ENCODE measurements around the gene RABGAP1L. TPM values are rescaled to one million over a fixed set of nuclear protein-coding genes. Genes with fewer than 3 reads are reported as not detected.
A peak's percentile ranks its signal among the peaks of the same experiment; 100 is the strongest.

RABGAP1L gene
- total RNA-seq, 6 experiments from 2014 or later: 11.7 to 23.1 (median 18.5) TPM

DNA sequence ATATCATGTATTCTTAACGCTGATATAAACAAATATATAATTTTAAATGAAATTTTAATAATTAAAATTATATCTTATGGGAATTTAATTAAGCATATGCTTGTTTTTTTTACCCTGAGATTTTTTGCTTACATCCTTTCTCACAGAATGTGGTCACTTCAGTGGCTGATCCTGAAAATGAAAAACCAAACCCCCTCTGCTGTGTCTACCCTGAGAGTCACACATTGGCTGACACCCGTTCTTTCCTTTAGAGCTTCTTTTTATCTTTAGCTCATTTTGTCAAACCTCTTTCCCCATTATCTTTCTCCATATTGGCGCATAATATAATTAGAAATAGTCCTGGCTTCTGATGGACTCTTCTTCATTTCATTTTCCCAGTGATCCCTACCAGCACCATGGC lies 829.7 kb downstream of the RABGAP1L start:
- intact Hi-C loops (cut with DNase I): no loop called here
- 97% methylated on average over 3 of the region's 3 CpGs for WGBS (ENCODE audit: insufficient coverage, low coverage, low lambda C conversion rate, missing lambda C conversion rate)
- no peak overlapping the region for H3K27ac ChIP-seq

DNA sequence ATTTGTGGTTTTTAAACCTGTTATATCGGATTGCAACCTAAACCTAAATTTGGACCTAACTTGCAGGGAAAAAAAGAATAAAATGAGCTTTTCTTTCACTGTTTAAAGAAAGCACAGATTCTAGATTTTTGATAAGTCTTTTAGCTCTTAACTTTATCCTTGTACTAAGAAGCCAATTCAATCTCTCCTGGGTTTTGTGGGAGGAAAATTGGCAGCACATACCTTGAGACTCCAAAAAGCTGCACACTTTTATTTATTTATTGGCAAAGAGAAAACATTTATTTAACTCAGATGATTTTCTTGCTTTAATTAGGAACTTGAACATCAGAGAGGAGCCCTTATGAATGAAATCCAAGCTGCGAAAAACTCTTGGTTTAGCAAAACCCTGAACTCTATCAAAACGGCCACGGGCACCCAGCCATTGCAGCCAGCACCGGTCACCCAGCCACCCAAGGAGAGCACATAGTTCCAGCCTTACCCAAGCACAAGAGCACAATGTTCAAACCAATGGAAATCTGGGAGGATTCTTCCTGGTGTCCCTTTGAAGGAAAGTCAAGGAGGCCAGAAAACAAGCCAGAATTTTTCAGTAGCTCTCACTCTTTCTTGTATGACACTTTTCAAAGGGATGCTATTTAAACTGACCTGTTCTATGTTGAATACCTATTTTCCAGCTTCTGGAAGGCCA lies 830.4 kb downstream of the RABGAP1L start:
- intact Hi-C loops (cut with DNase I): no loop called here
- TF ChIP-seq POLR2A (IDR thresholded peaks at IDR 0.05): no peak
- TF ChIP-seq, protein P1, sequence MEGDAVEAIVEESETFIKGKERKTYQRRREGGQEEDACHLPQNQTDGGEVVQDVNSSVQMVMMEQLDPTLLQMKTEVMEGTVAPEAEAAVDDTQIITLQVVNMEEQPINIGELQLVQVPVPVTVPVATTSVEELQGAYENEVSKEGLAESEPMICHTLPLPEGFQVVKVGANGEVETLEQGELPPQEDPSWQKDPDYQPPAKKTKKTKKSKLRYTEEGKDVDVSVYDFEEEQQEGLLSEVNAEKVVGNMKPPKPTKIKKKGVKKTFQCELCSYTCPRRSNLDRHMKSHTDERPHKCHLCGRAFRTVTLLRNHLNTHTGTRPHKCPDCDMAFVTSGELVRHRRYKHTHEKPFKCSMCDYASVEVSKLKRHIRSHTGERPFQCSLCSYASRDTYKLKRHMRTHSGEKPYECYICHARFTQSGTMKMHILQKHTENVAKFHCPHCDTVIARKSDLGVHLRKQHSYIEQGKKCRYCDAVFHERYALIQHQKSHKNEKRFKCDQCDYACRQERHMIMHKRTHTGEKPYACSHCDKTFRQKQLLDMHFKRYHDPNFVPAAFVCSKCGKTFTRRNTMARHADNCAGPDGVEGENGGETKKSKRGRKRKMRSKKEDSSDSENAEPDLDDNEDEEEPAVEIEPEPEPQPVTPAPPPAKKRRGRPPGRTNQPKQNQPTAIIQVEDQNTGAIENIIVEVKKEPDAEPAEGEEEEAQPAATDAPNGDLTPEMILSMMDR (IDR thresholded peaks at IDR 0.05): no peak
- Histone ChIP-seq H3K9me3 (no peaks in the 10 kb centered on the region), H3K4me1 (peaks cover 0 to 9% (median 0%) of the 10 kb centered on the region in 4 donors), H3K36me3 (no peaks in the 10 kb centered on the region), H3K27me3 (no peaks in the 10 kb centered on the region), H3K27ac (peak overlapping the region; percentile 71 to 89 (median 82)), H3K4me3 (peak overlapping the region; percentile 34 to 61 (median 58))
- DNase-seq (peak in 2 of 3 donors; percentile 38 to 61), ATAC-seq (peak; percentile 66 to 73 (median 72))
- 30% methylated on average over 5 of the region's 5 CpGs for WGBS (ENCODE audit: insufficient coverage, low coverage, low lambda C conversion rate, missing lambda C conversion rate)

More for the DNA sequence above, 829.7 kb downstream of the RABGAP1L start:
- DNase-seq: no peak
- Histone ChIP-seq H3K27me3 (no peaks in the 10 kb centered on the region), H3K4me1 (peaks cover 0 to 9% (median 0%) of the 10 kb centered on the region in 4 donors), H3K36me3 (no peaks in the 10 kb centered on the region), H3K4me3 (no peak overlapping the region), H3K9me3 (no peaks in the 10 kb centered on the region)
- no peak for TF ChIP-seq POLR2A (IDR thresholded peaks at IDR 0.05)
- TF ChIP-seq, protein P1 (IDR thresholded peaks at IDR 0.05): no peak
- no peak for ATAC-seq

DNA sequence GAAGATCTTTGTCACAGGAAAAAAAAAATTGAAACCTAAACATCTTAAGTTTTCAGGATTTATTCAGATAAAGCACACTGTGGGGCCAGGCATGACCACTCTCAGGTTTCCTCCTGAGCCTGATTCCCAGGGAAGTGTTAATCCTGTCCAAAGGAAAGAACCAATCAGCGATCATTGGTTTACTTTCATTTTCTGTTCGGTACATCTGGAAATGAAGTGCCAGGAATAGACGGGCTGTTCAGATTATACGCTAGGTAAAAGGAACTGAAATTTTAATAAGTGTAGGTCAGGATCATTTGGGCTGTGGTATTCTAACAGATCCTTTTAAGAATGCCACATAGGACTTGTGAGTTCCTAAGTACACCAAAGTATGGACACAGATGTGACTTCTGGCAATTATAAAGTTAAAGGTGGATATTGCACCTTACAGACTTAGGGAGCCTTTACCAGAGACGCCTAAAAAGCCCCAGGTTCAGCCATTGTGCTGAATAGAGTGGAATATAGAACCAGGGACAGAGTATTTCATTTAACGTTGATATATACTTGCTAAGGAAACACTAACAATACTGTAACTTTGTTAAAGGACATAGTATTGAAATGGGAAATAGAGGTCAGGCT lies 831.2 kb downstream of the RABGAP1L start:
- intact Hi-C loops (cut with DNase I): no loop called here
- peaks cover 0 to 9% (median 0%) of the 10 kb centered on the region in 4 donors for H3K4me1 ChIP-seq
- H3K4me3 ChIP-seq: peak overlapping the region; percentile 34 to 61 (median 58)
- no peaks in the 10 kb centered on the region for H3K27me3 ChIP-seq
- 5% methylated on average over 6 of the region's 6 CpGs for WGBS (ENCODE audit: insufficient coverage, low coverage, low lambda C conversion rate, missing lambda C conversion rate)
- peak; percentile 96 to 97 (median 97) for ATAC-seq
- peak overlapping the region; percentile 71 to 89 (median 82) for H3K27ac ChIP-seq
- no peak for DNase-seq
- no peaks in the 10 kb centered on the region for H3K9me3 ChIP-seq
- H3K36me3 ChIP-seq: no peaks in the 10 kb centered on the region
- TF ChIP-seq, protein P1 (IDR thresholded peaks at IDR 0.05): no peak
- TF ChIP-seq POLR2A (IDR thresholded peaks at IDR 0.05): peak; percentile 35

DNA sequence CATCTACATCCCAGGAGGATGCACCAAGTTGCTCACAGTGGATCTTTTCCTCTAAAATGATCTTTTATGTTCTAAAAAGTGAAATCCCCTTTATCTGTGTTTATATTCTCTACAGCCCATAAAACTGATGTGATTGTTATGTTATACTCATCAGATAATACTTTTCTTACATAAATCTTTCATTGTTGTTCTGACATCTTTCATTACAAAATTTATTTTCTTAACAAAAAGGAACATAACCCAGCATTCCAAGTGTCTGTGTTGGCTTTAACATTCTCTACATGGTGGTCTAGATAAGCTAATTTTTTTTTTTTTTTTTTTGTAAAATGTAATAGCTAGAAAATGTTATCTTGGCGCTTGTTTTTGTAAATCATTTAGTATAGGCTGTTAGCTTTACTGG lies 832.2 kb downstream of the RABGAP1L start:
- Histone ChIP-seq H3K9me3 (no peaks in the 10 kb centered on the region), H3K4me3 (no peak overlapping the region), H3K27ac (no peak overlapping the region), H3K27me3 (no peaks in the 10 kb centered on the region), H3K4me1 (peaks cover 0 to 9% (median 0%) of the 10 kb centered on the region in 4 donors), H3K36me3 (no peaks in the 10 kb centered on the region)
- intact Hi-C loops (cut with DNase I): no loop called here
- DNase-seq (no peak), ATAC-seq (no peak)
- no peak for TF ChIP-seq POLR2A (IDR thresholded peaks at IDR 0.05)
- TF ChIP-seq, protein P1 (IDR thresholded peaks at IDR 0.05): no peak
- WGBS (ENCODE audit: insufficient coverage, low coverage, low lambda C conversion rate, missing lambda C conversion rate): 93% methylated on average over 1 of the region's 1 CpG

Measured in right lobe of liver (tissue), 6 donors.